Aorta (tissue), 5 donors: ENCODE data around the gene CFAP73. TPM values are rescaled to one million over a fixed set of nuclear protein-coding genes. Genes with fewer than 3 reads are reported as not detected.
"Not testable (repeated sequence)": the region's sequence is repeated elsewhere in the genome, so short reads cannot be mapped to it uniquely, and the experiment has no call there.

Source experiments
- ATAC-seq: fragments of 200-7000 bp; cut with Tn5 transposase; one replicate; pipeline ENCODE4 v1.9.1; 2022; ENCODE audit warnings: moderate library complexity; ENCODE audit not compliant: low FRiP score
- DNase-seq, 2 donors: peaks; one replicate each; pipeline ENCODE4 v3.0.0-alpha.2; 2020
- H3K27ac ChIP-seq, 2 donors: one replicate each; pipeline ENCODE4 v1.5.1; 2013; ENCODE audit warnings: low read length in 2 of 2, mild to moderate bottlenecking in 2 of 2, moderate library complexity in 2 of 2, control low read depth in 1 of 2, inconsistent platforms in 1 of 2, low read depth in 1 of 2
- H3K27me3 ChIP-seq, 2 donors: one replicate each; pipeline ENCODE4 v1.6.1; 2013; ENCODE audit warnings: control low read depth in 1 of 2, low read length in 1 of 2, mild to moderate bottlenecking in 1 of 2, moderate library complexity in 1 of 2; ENCODE audit not compliant: insufficient read depth in 2 of 2, control insufficient read depth in 1 of 2
- H3K36me3 ChIP-seq, 2 donors: one replicate each; pipeline ENCODE4 v1.6.1; 2013; ENCODE audit warnings: control low read depth in 1 of 2, low read length in 1 of 2, mild to moderate bottlenecking in 1 of 2; ENCODE audit not compliant: insufficient read depth in 2 of 2, control insufficient read depth in 1 of 2
- H3K4me1 ChIP-seq, 2 donors: one replicate each; pipeline ENCODE4 v1.6.1; 2013; ENCODE audit warnings: low read length in 2 of 2, control low read depth in 1 of 2, mild to moderate bottlenecking in 1 of 2, moderate library complexity in 1 of 2; ENCODE audit not compliant: insufficient read depth in 2 of 2, control insufficient read depth in 1 of 2
- H3K4me3 ChIP-seq, 2 donors: one replicate each; pipeline ENCODE4 v1.5.1; 2013; ENCODE audit warnings: low read length in 2 of 2, control low read depth in 1 of 2, mild to moderate bottlenecking in 1 of 2
- H3K9me3 ChIP-seq: one replicate; pipeline ENCODE4 v1.6.1; 2013; ENCODE audit warnings: mild to moderate bottlenecking, low read length; ENCODE audit not compliant: control insufficient read depth
- WGBS, 2 donors: extraction: QIAGEN DNeasy Blood & Tissue Kit; methylation state at CpG; one replicate each; pipeline ENCODE4 v1.1.7; 2013; 5-methylcytosine and 5-hydroxymethylcytosine counted together
- intact Hi-C, 2 donors: fragments of 100-400 bp; cut with DNase I; formaldehyde crosslinking; loops; one replicate each; pipeline versions ENCODE4 v1.14.2 to v1.15.0; 2022
- microRNA-seq, 2 donors: library from miRNA; unstranded; fragments of <30 nt; microRNA quantifications; one replicate each; pipeline ENCODE4 v1.2.0, GENCODE V29; 2020
- polyA plus RNA-seq, 2 donors: library from polyadenylated mRNA; stranded (reverse); fragments of 200-250 nt; gene quantifications; one replicate each; pipeline ENCODE4 v1.2.3, GENCODE V29; 2013
- total RNA-seq, 2 donors: library from RNA; stranded (reverse); fragmentation: NEBNext Ultra II Directional; extraction: Animal tissue kit (Norgen Biotek cat#: 25700); gene quantifications; one replicate each; pipeline ENCODE4 v1.2.1, GENCODE V29; 2021
- donor health status: healthy with polysubstance abuse.
- donor health status: Bipolar disorder and iron deficiency.
- donor health status: DM: no; HTN: no; CAD: no.
- donor health status: DM: no; HTN: no; CAD: no.
- donor health status: DM: yes; HTN: yes; CAD: no.

Gene CFAP73
- total and polyA plus RNA-seq, 4 donors = 0.10 TPM; not detected in 3

- WGBS, 2 donors = 93 to 94% methylated on average over 8 of the region's 8 CpGs
- ATAC-seq (no peak), DNase-seq (peak in 1 of 2 donors; percentile 36)
- Histone ChIP-seq H3K4me1 (no peaks in the 10 kb centered on the region), H3K27ac (no peak overlapping the region), H3K4me3 (no peak overlapping the region), H3K9me3 (no peaks in the 10 kb centered on the region), H3K27me3 (no peaks in the 10 kb centered on the region), H3K36me3 (no peaks in the 10 kb centered on the region)
- intact Hi-C loops = no loop called here
Measured at GRCh38 chr12:113203852-113204760, 54.6 kb downstream of the CFAP73 start.

- H3K9me3 ChIP-seq = no peaks in the 10 kb centered on the region
- H3K36me3 ChIP-seq = no peaks in the 10 kb centered on the region
- no peak overlapping the region for H3K27ac ChIP-seq
- no peak overlapping the region for H3K4me3 ChIP-seq
- H3K27me3 ChIP-seq = no peaks in the 10 kb centered on the region
- WGBS, 2 donors = 93 to 94% methylated on average over 3 of the region's 3 CpGs
- intact Hi-C loops = no loop called here
- DNase-seq = peak in 1 of 2 donors; percentile 7
- H3K4me1 ChIP-seq = no peaks in the 10 kb centered on the region
- no peak for ATAC-seq
Measured at GRCh38 chr12:113204804-113205203, 55.3 kb downstream of the CFAP73 start.

GRCh38 chr12:113206802-113207201, 57.3 kb downstream of the CFAP73 start:
- H3K9me3 ChIP-seq, ATAC-seq, H3K4me3 ChIP-seq, H3K4me1 ChIP-seq, H3K36me3 ChIP-seq, H3K27me3 ChIP-seq, intact Hi-C loops: not testable (repeated sequence)
- WGBS, 2 donors = 96 to 98% methylated on average over 5 of the region's 5 CpGs
- H3K27ac ChIP-seq = peak overlapping the region in 1 of 2 donors; percentile 48
- peak in 1 of 2 donors; percentile 32 for DNase-seq

DNA sequence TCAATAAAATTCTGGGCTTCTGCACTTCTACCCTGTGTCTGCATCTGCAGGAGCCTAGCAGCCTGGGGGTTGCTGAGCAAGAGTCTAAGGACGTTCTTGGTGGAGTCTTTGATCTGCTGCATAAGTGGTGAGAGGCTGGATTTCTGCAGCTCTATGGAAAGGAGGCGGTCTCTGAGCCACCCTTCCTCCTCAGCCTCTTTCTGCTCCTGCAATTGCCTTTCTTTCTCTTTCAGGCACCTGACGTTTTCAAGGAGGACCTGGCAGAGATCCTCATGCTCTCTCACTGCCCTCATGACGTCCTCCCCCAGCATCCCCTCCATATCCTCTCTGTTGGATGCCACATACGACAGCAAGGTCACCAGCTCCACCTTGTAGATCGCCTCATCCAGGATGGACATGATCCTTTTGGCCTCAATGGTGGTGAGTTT, 58.1 kb downstream of the CFAP73 start:
- intact Hi-C loops = no loop called here
- H3K4me3 ChIP-seq = no peak overlapping the region
- no peaks in the 10 kb centered on the region for H3K4me1 ChIP-seq
- WGBS, 2 donors = 81 to 87% methylated on average over 6 of the region's 6 CpGs
- peak overlapping the region in 1 of 2 donors; percentile 1 for H3K27ac ChIP-seq
- ATAC-seq (no peak), DNase-seq (peak in 1 of 2 donors; percentile 52)
- no peaks in the 10 kb centered on the region for H3K9me3 ChIP-seq
- no peaks in the 10 kb centered on the region for H3K36me3 ChIP-seq
- H3K27me3 ChIP-seq = no peaks in the 10 kb centered on the region

GRCh38 chr12:113208041-113208934, 58.8 kb downstream of the CFAP73 start:
- ATAC-seq (peak; percentile 50), DNase-seq (peak; percentile 57 to 85)
- Histone ChIP-seq H3K27me3 (no peaks in the 10 kb centered on the region), H3K9me3 (no peaks in the 10 kb centered on the region), H3K4me3 (no peak overlapping the region), H3K27ac (peak overlapping the region in 1 of 2 donors; percentile 1), H3K4me1 (no peaks in the 10 kb centered on the region), H3K36me3 (no peaks in the 10 kb centered on the region)
- intact Hi-C loops = no loop called here
- WGBS, 2 donors = 52 to 54% methylated on average over 10 of the region's 10 CpGs

Small RNAs within 50 kb of the gene (microRNA-seq; reads per million reads assigned to microRNA genes)
- gene MIR7106 = 0 reads per million in 2 donors

Other genes starting within 250 kb of the CFAP73 start
- 10 to 100 TPM; 20.9 to 25.0 TPM for gene OAS1, start 242.8 kb upstream of the CFAP73 start, total RNA-seq
- gene OAS1, start 242.8 kb upstream of the CFAP73 start, polyA plus RNA-seq = 10 to 100 TPM in 1 of 2 donors, 1 to 10 TPM in 1; 3.8 to 26.0 TPM
- 10 to 100 TPM; 16.7 to 19.1 TPM for gene OAS3, start 211.2 kb upstream of the CFAP73 start, total RNA-seq
- 1 to 10 TPM; 2.6 to 4.8 TPM for gene OAS3, start 211.2 kb upstream of the CFAP73 start, polyA plus RNA-seq
- 10 to 100 TPM; 12.6 to 18.6 TPM for gene OAS2, start 171.2 kb upstream of the CFAP73 start, total RNA-seq
- gene OAS2, start 171.2 kb upstream of the CFAP73 start, polyA plus RNA-seq = 1 to 10 TPM; 4.8 to 8.1 TPM
- 1 to 10 TPM; 4.2 to 4.8 TPM for gene DTX1, start 93.0 kb upstream of the CFAP73 start, total RNA-seq
- under 1 TPM; 0.15 to 0.38 TPM for gene DTX1, start 93.0 kb upstream of the CFAP73 start, polyA plus RNA-seq
- gene RASAL1, start 14.0 kb upstream of the CFAP73 start, total RNA-seq = not detected
- gene RASAL1, start 14.0 kb upstream of the CFAP73 start, polyA plus RNA-seq = not detected
- gene DDX54, start 35.8 kb downstream of the CFAP73 start, total RNA-seq = 10 to 100 TPM; 47.2 to 48.6 TPM
- 10 to 100 TPM; 12.6 to 70.8 TPM for gene DDX54, start 35.8 kb downstream of the CFAP73 start, polyA plus RNA-seq
- 10 to 100 TPM in 1 of 2 donors, 1 to 10 TPM in 1; 6.1 to 10.0 TPM for gene RITA1, start 36.0 kb downstream of the CFAP73 start, total RNA-seq
- 10 to 100 TPM; 10.8 to 11.5 TPM for gene RITA1, start 36.0 kb downstream of the CFAP73 start, polyA plus RNA-seq
- gene TPCN1, start 71.7 kb downstream of the CFAP73 start, total RNA-seq = 100 to 1,000 TPM in 1 of 2 donors, 10 to 100 TPM in 1; 65.9 to 128 TPM
- gene TPCN1, start 71.7 kb downstream of the CFAP73 start, polyA plus RNA-seq = 100 to 1,000 TPM in 1 of 2 donors, 10 to 100 TPM in 1; 21.4 to 108 TPM
- 10 to 100 TPM; 32.8 to 48.6 TPM for gene SLC8B1, start 185.4 kb downstream of the CFAP73 start, total RNA-seq
- 10 to 100 TPM in 1 of 2 donors, 1 to 10 TPM in 1; 8.1 to 46.6 TPM for gene SLC8B1, start 185.4 kb downstream of the CFAP73 start, polyA plus RNA-seq
- 10 to 100 TPM; 60.6 to 76.1 TPM for gene PLBD2, start 208.9 kb downstream of the CFAP73 start, total RNA-seq
- 10 to 100 TPM; 11.6 to 31.7 TPM for gene PLBD2, start 208.9 kb downstream of the CFAP73 start, polyA plus RNA-seq